ACHN (cell line): ENCODE results near the gene FBLN7.
A peak's percentile ranks its signal among the peaks of the same experiment; 100 is the strongest.
"Not testable (repeated sequence)": the region's sequence is repeated elsewhere in the genome, so short reads cannot be mapped to it uniquely, and the experiment has no call there.

Source experiments
- DNase-seq: peaks from one replicate; pipeline ENCODE4 v3.0.0-alpha.2; 2015
- in situ Hi-C: cut with HindIII; loops from 2 replicates; pipeline ENCODE4 v1.10.0; 2017; ENCODE audit warnings: low sequenced_read_pairs, low pct_ligation_motif_present, low pct_unique_long_range_greater_than_20kb

The FBLN7 gene, protein sequence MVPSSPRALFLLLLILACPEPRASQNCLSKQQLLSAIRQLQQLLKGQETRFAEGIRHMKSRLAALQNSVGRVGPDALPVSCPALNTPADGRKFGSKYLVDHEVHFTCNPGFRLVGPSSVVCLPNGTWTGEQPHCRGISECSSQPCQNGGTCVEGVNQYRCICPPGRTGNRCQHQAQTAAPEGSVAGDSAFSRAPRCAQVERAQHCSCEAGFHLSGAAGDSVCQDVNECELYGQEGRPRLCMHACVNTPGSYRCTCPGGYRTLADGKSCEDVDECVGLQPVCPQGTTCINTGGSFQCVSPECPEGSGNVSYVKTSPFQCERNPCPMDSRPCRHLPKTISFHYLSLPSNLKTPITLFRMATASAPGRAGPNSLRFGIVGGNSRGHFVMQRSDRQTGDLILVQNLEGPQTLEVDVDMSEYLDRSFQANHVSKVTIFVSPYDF

DNA sequence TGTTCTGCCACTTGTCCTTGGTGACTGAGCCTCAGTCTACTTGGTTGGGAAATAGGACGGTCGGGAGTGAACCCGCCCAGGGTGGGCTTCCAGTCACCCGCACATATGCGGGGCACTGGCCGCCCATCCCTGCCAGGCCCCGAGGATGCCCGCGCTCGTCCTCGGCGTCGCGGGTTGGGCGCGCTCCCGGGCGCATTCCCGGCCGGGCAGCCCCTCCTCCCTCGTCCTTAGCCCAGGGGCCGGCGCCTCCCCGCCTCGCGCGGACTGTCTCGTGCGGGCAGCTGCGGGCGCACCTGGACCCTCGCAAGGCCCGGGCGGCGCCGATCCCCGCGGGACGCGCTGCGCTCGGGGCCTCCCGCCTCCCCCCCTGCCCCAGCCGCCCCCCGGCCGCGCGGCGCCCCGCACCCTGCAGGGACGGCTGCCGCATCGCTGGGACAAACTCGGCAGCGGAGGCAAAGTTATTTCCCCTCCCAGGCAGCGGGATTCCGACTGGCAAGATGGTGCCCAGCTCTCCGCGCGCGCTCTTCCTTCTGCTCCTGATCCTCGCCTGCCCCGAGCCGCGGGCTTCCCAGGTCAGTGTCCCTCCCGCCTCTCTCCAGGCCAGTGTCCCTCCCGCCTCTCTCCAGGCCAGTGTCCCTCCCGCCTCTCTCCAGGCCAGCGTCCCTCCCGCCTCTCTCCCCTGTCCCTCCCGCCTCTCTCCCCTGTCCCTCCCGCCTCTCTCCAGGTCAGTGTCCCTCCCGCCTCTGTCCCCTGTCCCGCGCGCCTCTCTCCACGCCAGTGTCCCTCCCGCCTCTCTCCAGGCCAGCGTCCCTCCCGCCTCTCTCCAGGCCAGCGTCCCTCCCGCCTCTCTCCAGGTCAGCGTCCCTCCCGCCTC is at the start of gene FBLN7:
FBLN7 (plus strand) TSS at position 227 of the 874 bp plus-strand sequence; CDS start at position 498, 271 bp downstream.
- DNase-seq: peak; percentile 28
- in situ Hi-C loops: no loop called here

GRCh38 chr2:112089375-112089774 is 48.8 kb upstream of the FBLN7 start:
- no peak for DNase-seq
- in situ Hi-C loops: no loop called here

DNA sequence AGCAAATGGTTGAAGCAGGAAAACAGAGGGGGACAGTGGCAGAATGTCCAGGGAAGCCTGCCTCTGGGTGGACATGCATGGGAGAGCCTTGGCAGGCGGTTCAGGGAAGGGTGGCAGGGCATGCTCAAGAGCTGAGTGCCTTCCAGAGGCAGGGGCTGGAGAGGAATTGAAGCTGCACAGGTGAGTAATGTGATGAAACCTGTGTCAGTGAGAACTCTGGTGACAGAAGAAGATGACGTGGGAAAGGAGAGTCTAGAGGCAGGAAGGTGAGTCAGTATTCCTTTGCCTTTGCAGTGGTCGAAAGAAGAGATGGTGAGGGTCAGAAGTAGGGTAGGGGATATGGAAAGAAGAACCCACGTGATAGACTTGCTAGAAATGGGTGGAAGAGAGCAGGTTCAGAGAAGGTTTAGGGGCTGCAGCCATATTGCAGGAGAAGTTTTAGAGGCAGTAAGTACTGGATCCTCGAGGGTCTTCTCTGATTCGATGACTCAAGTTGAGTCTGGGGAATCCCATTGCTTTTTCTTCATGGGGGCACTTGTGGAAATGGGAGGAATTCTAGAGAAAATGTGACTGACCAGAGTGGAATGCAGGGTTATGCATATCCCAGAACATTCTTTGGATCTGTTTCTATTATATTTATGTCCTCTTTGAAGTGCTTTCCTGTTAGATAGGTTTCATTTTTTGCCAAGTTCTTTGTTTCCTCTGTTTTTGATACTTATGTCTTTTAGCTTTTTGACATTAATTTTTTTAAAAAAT is 45.7 kb upstream of the FBLN7 start:
- in situ Hi-C loops: no loop called here
- peak; percentile 46 for DNase-seq

- no peak for DNase-seq
- in situ Hi-C loops: no loop called here
Measured at GRCh38 chr2:112093216-112093615, 45.0 kb upstream of the FBLN7 start.

DNA sequence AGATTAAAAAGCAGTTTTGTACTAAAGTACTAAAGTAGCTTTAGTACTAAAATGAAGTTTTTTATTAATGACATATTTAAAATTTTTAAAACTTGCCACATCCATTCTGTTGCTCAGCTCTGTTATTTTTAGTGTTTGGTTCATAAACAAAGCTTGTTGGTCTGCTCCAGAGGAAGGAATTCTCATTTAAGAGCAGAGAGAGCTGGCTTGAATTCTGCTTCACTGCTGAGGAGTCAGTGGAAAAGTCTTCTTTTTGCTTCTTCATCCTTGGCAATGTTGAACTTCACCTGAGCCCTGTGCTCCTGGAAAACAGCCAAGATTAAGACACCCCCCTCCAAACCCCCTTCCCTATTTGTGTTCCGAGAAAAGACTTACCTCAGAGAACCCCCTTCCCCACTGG is 42.5 kb upstream of the FBLN7 start:
- no peak for DNase-seq
- in situ Hi-C loops: no loop called here

- in situ Hi-C loops: no loop called here
- DNase-seq: no peak
Measured at GRCh38 chr2:112096098-112096497, 42.1 kb upstream of the FBLN7 start.

- in situ Hi-C loops: no loop called here
- DNase-seq: no peak
Measured at GRCh38 chr2:112108178-112108832, 29.9 kb upstream of the FBLN7 start.

DNA sequence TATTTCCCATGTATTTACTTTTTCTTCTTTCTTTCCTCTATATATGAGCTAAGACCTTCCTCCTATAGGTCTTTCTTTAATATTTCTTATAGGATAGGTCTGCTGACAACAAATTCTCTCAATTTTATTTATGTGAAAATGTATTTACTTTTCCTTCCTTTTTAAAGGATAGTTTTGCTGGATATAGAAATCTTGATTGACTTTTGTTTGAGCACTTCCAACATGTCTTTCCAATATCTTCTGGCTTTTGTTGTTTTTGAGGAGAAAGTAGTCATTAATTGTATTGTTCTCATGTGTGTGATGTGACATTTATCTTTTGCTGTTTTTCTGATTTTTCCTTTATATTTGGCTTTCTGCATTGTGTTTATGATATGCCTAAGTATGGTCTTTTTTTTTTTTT is 28.9 kb upstream of the FBLN7 start:
- in situ Hi-C loops: no loop called here

DNA sequence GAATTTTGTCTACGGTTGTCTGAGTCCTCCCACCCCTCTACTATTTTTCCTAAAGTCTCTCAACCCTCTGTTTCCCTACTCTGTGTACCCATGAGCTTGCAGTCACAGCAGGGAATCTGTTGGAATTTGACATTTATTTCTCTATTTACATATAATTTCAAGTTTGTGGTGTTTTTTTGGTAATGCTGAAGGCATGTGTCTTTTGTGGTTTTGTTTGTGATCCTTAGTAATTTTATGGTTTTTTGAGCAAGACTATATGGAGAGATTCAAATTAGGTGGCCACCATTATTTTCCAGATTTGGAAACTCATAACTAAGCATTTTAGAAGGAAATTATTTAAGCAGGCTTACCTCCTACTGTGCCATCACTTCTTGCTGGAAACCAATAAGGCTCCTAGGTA is 27.2 kb upstream of the FBLN7 start:
- in situ Hi-C loops: no loop called here
- DNase-seq: no peak

More for the DNA sequence above, 28.9 kb upstream of the FBLN7 start:
- no peak for DNase-seq

DNA sequence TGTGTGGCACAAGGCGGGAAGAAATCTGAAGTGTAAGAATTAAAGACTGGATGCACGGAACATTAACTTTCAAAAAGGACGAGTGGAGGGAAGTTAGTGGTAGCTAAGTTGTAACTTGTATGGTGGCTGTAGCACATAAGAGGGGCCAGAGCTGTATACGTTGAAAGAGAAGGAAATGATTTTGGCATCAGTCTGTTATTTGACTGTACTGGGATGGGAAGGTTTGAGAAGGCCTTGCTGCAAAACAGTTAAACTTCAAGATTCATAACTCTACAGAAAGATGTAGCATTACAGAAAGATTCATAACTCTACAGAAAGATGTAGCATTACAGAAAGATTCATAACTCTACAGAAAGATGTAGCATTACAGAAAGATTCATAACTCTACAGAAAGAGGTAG is 24.8 kb upstream of the FBLN7 start:
- in situ Hi-C loops, DNase-seq: not testable (repeated sequence)

DNA sequence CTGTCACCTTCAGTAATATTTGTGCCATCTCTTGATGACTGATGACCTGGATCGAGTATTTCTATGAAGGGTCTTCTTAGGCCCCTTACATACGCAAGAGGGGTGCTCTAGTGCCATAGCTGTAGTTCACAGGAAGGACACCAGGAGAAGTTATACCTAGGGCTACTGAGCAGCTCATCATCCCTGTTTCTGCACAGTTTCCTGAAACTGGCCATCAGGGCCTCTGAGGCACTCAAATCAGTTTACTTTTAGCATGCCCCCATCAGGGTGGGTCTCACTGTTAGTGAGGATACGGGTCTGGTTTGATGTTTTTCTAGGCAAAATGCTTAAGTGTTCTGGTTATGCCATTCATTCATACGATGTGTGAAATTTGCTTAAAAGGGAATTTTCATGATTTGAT is 20.0 kb upstream of the FBLN7 start:
- in situ Hi-C loops: no loop called here
- no peak for DNase-seq

DNA sequence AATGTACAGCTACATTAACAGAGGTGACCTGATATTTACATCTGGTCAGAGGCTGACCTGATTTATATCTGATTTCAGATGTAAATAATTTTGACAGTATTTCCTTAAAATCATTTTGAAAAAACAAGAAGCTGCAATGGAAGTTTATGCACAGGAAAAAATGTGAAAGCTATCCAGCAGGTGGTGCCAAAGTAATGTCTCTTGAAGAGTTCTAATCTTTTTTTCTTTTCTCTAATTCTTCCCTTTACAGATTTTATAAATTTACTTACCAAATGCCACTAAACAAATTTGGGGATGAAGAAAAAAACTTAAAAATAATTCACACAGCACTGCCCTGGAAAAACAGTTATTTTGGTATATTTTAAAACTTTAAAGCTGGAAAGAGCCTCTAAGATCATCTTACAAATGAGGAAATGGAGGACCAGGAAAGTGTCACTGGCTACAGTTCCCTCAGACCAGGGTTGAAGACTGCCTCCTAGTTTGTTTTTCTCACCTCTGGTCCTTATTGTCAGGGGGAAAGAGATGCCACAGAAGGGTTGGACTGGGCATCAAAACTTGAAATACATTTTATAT is 16.4 kb upstream of the FBLN7 start:
- in situ Hi-C loops: no loop called here

GRCh38 chr2:112129060-112129459 is 9.1 kb upstream of the FBLN7 start:
- no peak for DNase-seq
- in situ Hi-C loops: no loop called here

More for the DNA sequence above, 16.4 kb upstream of the FBLN7 start:
- DNase-seq: peak; percentile 71

DNA sequence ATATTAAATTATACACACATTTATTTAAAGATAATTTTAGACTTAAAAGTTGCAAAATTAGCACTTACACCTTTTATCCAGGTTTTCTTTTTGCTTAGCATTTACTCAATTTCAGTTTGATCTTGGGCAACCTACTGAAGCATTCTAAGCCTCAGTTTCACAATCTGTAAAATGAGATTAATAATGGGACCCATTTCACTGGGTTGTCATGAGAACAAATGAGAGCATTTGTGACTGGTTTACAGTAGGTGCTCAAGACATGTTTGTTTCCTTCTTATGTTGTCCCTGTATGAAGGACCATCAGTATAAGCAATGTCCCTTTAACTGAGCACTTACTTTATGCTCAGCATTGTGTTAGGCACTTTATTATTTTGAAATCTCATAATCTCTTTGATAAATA is 4.8 kb upstream of the FBLN7 start:
- DNase-seq: no peak
- in situ Hi-C loops: no loop called here

GRCh38 chr2:112134120-112134519 is 4.1 kb upstream of the FBLN7 start:
- no peak for DNase-seq
- in situ Hi-C loops: no loop called here

DNA sequence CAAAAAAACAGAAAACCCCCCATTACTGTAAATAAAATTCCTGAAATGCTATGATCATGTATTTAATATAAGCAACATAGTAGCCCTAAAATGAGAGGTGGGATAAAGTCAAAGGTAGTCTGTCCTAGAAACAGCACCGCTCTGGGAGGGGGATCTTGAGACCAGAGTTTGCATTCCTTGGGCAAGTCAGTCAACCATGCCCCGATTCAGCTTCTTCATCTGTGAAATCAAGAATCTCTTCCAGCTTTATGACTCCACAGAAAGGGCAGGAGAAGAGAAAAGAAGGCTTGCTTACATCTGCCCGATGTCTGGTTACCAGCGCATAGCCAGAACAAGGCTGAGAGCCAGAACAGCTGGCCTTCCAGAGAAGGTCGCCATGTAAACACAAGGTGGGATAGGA is 2.1 kb upstream of the FBLN7 start:
- in situ Hi-C loops: no loop called here
- no peak for DNase-seq

DNA sequence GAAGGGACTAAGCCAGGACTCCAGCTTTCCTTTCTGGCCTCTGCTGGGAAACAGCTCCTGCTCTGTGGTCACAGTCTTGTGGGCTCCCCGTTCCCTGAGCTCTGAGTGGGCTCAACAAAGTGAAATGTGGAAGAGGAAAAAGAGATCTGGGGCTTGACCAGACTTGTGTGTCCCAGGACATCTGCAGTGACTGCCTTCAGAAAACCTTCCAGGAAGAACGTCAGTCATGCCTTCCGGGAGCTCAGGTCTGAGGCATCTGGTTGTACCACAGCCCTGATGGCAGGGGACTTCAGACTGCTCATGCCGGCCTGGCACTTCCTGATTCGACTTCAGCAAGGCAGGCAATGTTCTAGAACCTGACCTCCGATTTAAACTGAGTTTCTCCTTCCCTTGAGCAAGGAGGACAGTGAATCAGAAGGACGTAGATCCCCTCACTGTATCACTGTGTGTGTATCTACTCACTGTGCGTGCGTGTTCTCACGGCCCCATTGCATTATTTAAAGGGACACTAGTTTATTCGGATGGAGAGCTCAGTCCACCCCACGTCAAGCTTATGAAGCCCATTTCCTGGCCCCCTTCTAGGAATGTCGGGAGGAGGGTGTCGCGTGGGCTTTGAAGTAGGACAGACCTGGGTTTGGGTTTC is 548 bp upstream of the FBLN7 start:
- in situ Hi-C loops: no loop called here
- DNase-seq: no peak
